GM18907 (cell line): Measurements from ENCODE around the gene AXIN2.

Source experiments
- ATAC-seq: cut with Tn5 transposase; IDR thresholded peaks from one replicate; pipeline ENCODE4 v1.9.1; 2021; ENCODE audit warnings: mild to moderate bottlenecking, moderate library complexity; ENCODE audit not compliant: unreplicated experiment

Gene AXIN2

GRCh38 chr17:65584604-65585521, 23.4 kb upstream of the AXIN2 start:
- no peak for ATAC-seq

GRCh38 chr17:65583921-65584603, 22.6 kb upstream of the AXIN2 start:
- ATAC-seq = no peak

GRCh38 chr17:65576939-65577338, 15.5 kb upstream of the AXIN2 start:
- no peak for ATAC-seq

GRCh38 chr17:65573282-65573602, 11.8 kb upstream of the AXIN2 start:
- no peak for ATAC-seq

- no peak for ATAC-seq
Observed at GRCh38 chr17:65572581-65573281, 11.3 kb upstream of the AXIN2 start.

- ATAC-seq = no peak
Observed at GRCh38 chr17:65572186-65572580, 10.7 kb upstream of the AXIN2 start.

GRCh38 chr17:65568918-65569317, 7.5 kb upstream of the AXIN2 start:
- ATAC-seq = no peak

GRCh38 chr17:65567566-65567965, 6.1 kb upstream of the AXIN2 start:
- ATAC-seq = no peak

- ATAC-seq = no peak
Observed at GRCh38 chr17:65565559-65565958, 4.1 kb upstream of the AXIN2 start.

GRCh38 chr17:65564793-65565192, 3.3 kb upstream of the AXIN2 start:
- ATAC-seq = no peak

- ATAC-seq = no peak
Observed at GRCh38 chr17:65562206-65562531, 721 bp upstream of the AXIN2 start.

GRCh38 chr17:65560628-65561451, 608 bp downstream of the AXIN2 start:
- ATAC-seq = peak; percentile 32

GRCh38 chr17:65559804-65560627, 1.4 kb downstream of the AXIN2 start:
- no peak for ATAC-seq

- ATAC-seq = no peak
Observed at GRCh38 chr17:65559461-65559803, 2.0 kb downstream of the AXIN2 start.

GRCh38 chr17:65558683-65559460, 2.6 kb downstream of the AXIN2 start:
- ATAC-seq = no peak

GRCh38 chr17:65558311-65558682, 3.2 kb downstream of the AXIN2 start:
- ATAC-seq = no peak

- ATAC-seq = peak; percentile 36
Observed at GRCh38 chr17:65557349-65558310, 3.8 kb downstream of the AXIN2 start.

GRCh38 chr17:65556910-65557348, 4.5 kb downstream of the AXIN2 start:
- ATAC-seq = no peak
